H1 (cell line): ENCODE measurements around the gene PARD3. TPM values are rescaled to one million over a fixed set of nuclear protein-coding genes. Genes with fewer than 3 reads are reported as not detected.

Source experiments
- CTCF ChIA-PET: fragments of 300-600 bp; sonication (Branson Sonifier 250); formaldehyde crosslinking; loops from one replicate; lab custom pipeline; 2021; ENCODE audit not compliant: partially characterized antibody; lab: Charles Lee
- POLR2A ChIA-PET: fragments of 300-600 bp; sonication (Branson Sonifier 250); formaldehyde crosslinking; loops from one replicate; lab custom pipeline; 2021; ENCODE audit warnings: inconsistent platforms; ENCODE audit not compliant: partially characterized antibody; lab: Charles Lee
- DNase-seq, 2 experiments: peaks; one replicate each; pipeline versions ENCODE4 v3.0.0 to v3.0.0-alpha.2; 2010 to 2022; ENCODE audit warnings: low spot score in 2 of 2, low read depth in 1 of 2, mixed read lengths in 1 of 2
- FAIRE-seq: peaks from 2 replicates; lab custom pipeline; 2011; peaks lifted over from hg19 to GRCh38; lab: Jason Lieb, UNC
- H2AFZ ChIP-seq: 2 replicates; pipeline ENCODE4 v1.8.1; 2012; ENCODE audit warnings: low read length, inconsistent platforms
- H2AK5ac ChIP-seq: 2 replicates; pipeline ENCODE4 v1.6.1; 2013; ENCODE audit warnings: low read depth, low read length
- H2BK120ac ChIP-seq: replicated peaks from 2 replicates; pipeline ENCODE3; 2013; ENCODE audit warnings: low read depth, low read length, inconsistent platforms
- H2BK12ac ChIP-seq: 2 replicates; pipeline ENCODE4 v1.6.1; 2013; ENCODE audit warnings: low read depth, low read length
- H2BK15ac ChIP-seq: 2 replicates; pipeline ENCODE4 v1.6.1; 2013; ENCODE audit warnings: low read length
- H2BK20ac ChIP-seq: 2 replicates; pipeline ENCODE4 v1.6.1; 2013; ENCODE audit warnings: low read length
- H2BK5ac ChIP-seq: 2 replicates; pipeline ENCODE4 v1.6.1; 2013; ENCODE audit warnings: low read depth, low read length
- H3K14ac ChIP-seq: 2 replicates; pipeline ENCODE4 v1.6.1; 2013; ENCODE audit warnings: inconsistent platforms; ENCODE audit not compliant: insufficient read length
- H3K18ac ChIP-seq: 2 replicates; pipeline ENCODE4 v1.6.1; 2013; ENCODE audit warnings: low read length; ENCODE audit errors: extremely low read depth
- H3K23ac ChIP-seq: 2 replicates; pipeline ENCODE4 v1.6.1; 2013; ENCODE audit warnings: inconsistent platforms; ENCODE audit not compliant: insufficient read length
- H3K23me2 ChIP-seq: 2 replicates; pipeline ENCODE4 v1.6.1; 2013; ENCODE audit warnings: low read depth, low read length
- H3K27ac ChIP-seq: 2 replicates; pipeline ENCODE4 v1.6.1; 2011; ENCODE audit warnings: low read depth, low read length, inconsistent platforms
- H3K27me3 ChIP-seq, 4 experiments: replicated peaks in 1 of 4; 1 replicate in 1 of 4; 2 replicates in 3 of 4; pipeline versions ENCODE4 v1.6.1 to v1.8.1; 2011 to 2013; ENCODE audit warnings: low read length in 3 of 4, mild to moderate bottlenecking in 3 of 4, inconsistent platforms in 2 of 4, mixed read lengths in 2 of 4, moderate library complexity in 1 of 4; ENCODE audit not compliant: control insufficient read depth in 3 of 4, insufficient read depth in 3 of 4; ENCODE audit errors: extremely low read depth in 1 of 4
- H3K36me3 ChIP-seq, 4 experiments: 2 replicates each; pipeline versions ENCODE4 v1.6.1 to v1.8.1; 2011 to 2013; ENCODE audit warnings: mild to moderate bottlenecking in 4 of 4, low read length in 3 of 4, moderate library complexity in 2 of 4, control low read depth in 1 of 4, inconsistent platforms in 1 of 4; ENCODE audit not compliant: insufficient read depth in 4 of 4, control insufficient read depth in 2 of 4
- H3K4ac ChIP-seq: replicated peaks from 2 replicates; pipeline ENCODE3; 2013; ENCODE audit warnings: low read length, low read depth, mixed read lengths, inconsistent platforms; ENCODE audit not compliant: insufficient read length
- H3K4me1 ChIP-seq, 4 experiments: replicated peaks in 1 of 4; 1 replicate in 1 of 4; 2 replicates in 3 of 4; pipeline versions ENCODE4 v1.6.1 to v1.8.1; 2011 to 2013; ENCODE audit warnings: low read length in 3 of 4, inconsistent platforms in 2 of 4, mixed read lengths in 1 of 4; ENCODE audit not compliant: insufficient read depth in 4 of 4, control insufficient read depth in 3 of 4
- H3K4me2 ChIP-seq, 2 experiments: 2 replicates each; pipeline versions ENCODE4 v1.6.1 to v1.8.1; 2011 to 2013; ENCODE audit warnings: low read depth in 2 of 2, low read length in 2 of 2, control low read depth in 1 of 2, inconsistent platforms in 1 of 2, mild to moderate bottlenecking in 1 of 2; ENCODE audit not compliant: insufficient read depth in 1 of 2
- H3K4me3 ChIP-seq, 4 experiments: fragments of 200-600, 300-600 bp in 1 of 4; sonication (generic), shearing (Covaris generic), sonication (Bioruptor Twin) in 1 of 4; 2 replicates each; pipeline versions ENCODE4 v1.5.1 to v1.8.1; 2011 to 2016; ENCODE audit warnings: low read length in 4 of 4, low read depth in 3 of 4, control low read depth in 2 of 4, inconsistent platforms in 2 of 4, mild to moderate bottlenecking in 2 of 4, mixed read lengths in 1 of 4, moderate library complexity in 1 of 4; ENCODE audit not compliant: insufficient read depth in 2 of 4; ENCODE audit errors: extremely low read depth in 1 of 4
- H3K56ac ChIP-seq: replicated peaks from 2 replicates; pipeline ENCODE3; 2013; ENCODE audit warnings: low read depth, mild to moderate bottlenecking, mixed read lengths, low read length, inconsistent platforms; ENCODE audit not compliant: insufficient read length
- H3K79me1 ChIP-seq: 2 replicates; pipeline ENCODE4 v1.6.1; 2013; ENCODE audit warnings: low read depth, low read length, control low read depth
- H3K79me2 ChIP-seq, 2 experiments: 2 replicates each; pipeline versions ENCODE4 v1.6.1 to v1.8.1; 2012 to 2013; ENCODE audit warnings: low read length in 2 of 2, mild to moderate bottlenecking in 2 of 2, inconsistent platforms in 1 of 2; ENCODE audit not compliant: insufficient read depth in 2 of 2, control insufficient read depth in 1 of 2
- H3K9ac ChIP-seq, 4 experiments: replicated peaks in 1 of 4; 1 replicate in 1 of 4; 2 replicates in 3 of 4; pipeline versions ENCODE4 v1.6.1 to v1.8.1; 2011 to 2013; ENCODE audit warnings: low read depth in 3 of 4, low read length in 3 of 4, control low read depth in 2 of 4, mild to moderate bottlenecking in 2 of 4, moderate library complexity in 2 of 4, inconsistent platforms in 1 of 4; ENCODE audit errors: extremely low read depth in 1 of 4
- H3K9me3 ChIP-seq, 2 experiments: 2 replicates each; pipeline versions ENCODE4 v1.6.1 to v1.8.1; 2012 to 2013; ENCODE audit warnings: mild to moderate bottlenecking in 2 of 2, moderate library complexity in 2 of 2, control low read depth in 1 of 2, inconsistent platforms in 1 of 2, low read depth in 1 of 2, low read length in 1 of 2, mixed read lengths in 1 of 2; ENCODE audit not compliant: insufficient read depth in 2 of 2
- H4K20me1 ChIP-seq, 2 experiments: replicated peaks in 1 of 2; 2 replicates each; pipeline versions ENCODE3 to v1.8.1; 2011 to 2013; ENCODE audit warnings: inconsistent platforms in 2 of 2, low read length in 2 of 2, mild to moderate bottlenecking in 1 of 2; ENCODE audit not compliant: insufficient read depth in 2 of 2, control insufficient read depth in 1 of 2
- H4K5ac ChIP-seq: 2 replicates; pipeline ENCODE4 v1.6.1; 2013; ENCODE audit warnings: low read length, low read depth, mixed read lengths, inconsistent platforms; ENCODE audit not compliant: insufficient read length
- H4K8ac ChIP-seq: 2 replicates; pipeline ENCODE4 v1.8.0; 2013; ENCODE audit warnings: mild to moderate bottlenecking, moderate library complexity, low read length, inconsistent platforms; ENCODE audit not compliant: insufficient read depth; ENCODE audit errors: extremely low read depth
- H4K91ac ChIP-seq: replicated peaks from 2 replicates; pipeline ENCODE3; 2013; ENCODE audit warnings: low read length, mixed read lengths, inconsistent platforms; ENCODE audit not compliant: insufficient read length
- CBX8 ChIP-seq: fragments of 300-800, 300-1000 bp; sonication (generic); IDR thresholded peaks from 2 replicates; pipeline ENCODE4 v1.7.1; 2016; ENCODE audit warnings: low read depth, low read length, borderline replicate concordance
- CEBPB ChIP-seq: IDR thresholded peaks from 2 replicates; pipeline ENCODE4 v1.6.1; 2012; ENCODE audit warnings: low read depth, low read length
- GTF2F1 ChIP-seq: IDR thresholded peaks from 2 replicates; pipeline ENCODE4 v1.6.1; 2012; ENCODE audit warnings: low read depth, low read length, improper control_type of control experiment, borderline replicate concordance
- RAD21 ChIP-seq, 2 experiments: IDR thresholded peaks in 1 of 2; conservative IDR thresholded peaks in 1 of 2; 2 replicates each; pipeline ENCODE4 v1.6.1; 2011; ENCODE audit warnings: low read depth in 2 of 2, low read length in 2 of 2, improper control_type of control experiment in 1 of 2, inconsistent platforms in 1 of 2, mild to moderate bottlenecking in 1 of 2, moderate library complexity in 1 of 2
- RXRA ChIP-seq: IDR thresholded peaks from 2 replicates; pipeline ENCODE4 v1.6.1; 2011; ENCODE audit warnings: low read depth, mild to moderate bottlenecking, low read length, moderate library complexity; ENCODE audit not compliant: insufficient read depth
- SIN3A ChIP-seq, 2 experiments: IDR thresholded peaks in 1 of 2; conservative IDR thresholded peaks in 1 of 2; 2 replicates each; pipeline ENCODE4 v1.6.1; 2011 to 2012; ENCODE audit warnings: low read length in 2 of 2, improper control_type of control experiment in 1 of 2, low read depth in 1 of 2, mild to moderate bottlenecking in 1 of 2
- TAF7 ChIP-seq: optimal IDR thresholded peaks from 2 replicates; pipeline ENCODE3; 2011; ENCODE audit warnings: low read depth, mild to moderate bottlenecking, inconsistent platforms, low read length, moderate library complexity, borderline replicate concordance
- WGBS, 2 experiments: shearing (Covaris generic) in 1 of 2; methylation state at CpG; one replicate each; pipeline versions ENCODE4 v1.1.6 to v1.1.7; 2013 to 2015; ENCODE audit warnings: low lambda C conversion rate in 2 of 2, mixed read lengths in 2 of 2, inconsistent platforms in 1 of 2, low coverage in 1 of 2, missing lambda C conversion rate in 1 of 2; ENCODE audit not compliant: insufficient replicate concordance in 2 of 2, insufficient coverage in 1 of 2, insufficient read length in 1 of 2; ENCODE audit errors: extremely low coverage in 1 of 2, missing lambda C conversion rate in 1 of 2; 5-methylcytosine and 5-hydroxymethylcytosine counted together
- polyA plus RNA-seq, 7 experiments: library from polyadenylated mRNA; depleted of rRNA in 3 of 7; stranded (reverse) in 5 of 7; unstranded in 2 of 7; fragments of >200 nt in 5 of 7; fragments of 200-250 nt in 2 of 7; gene quantifications; 1 replicate in 5 of 7; 2 replicates in 1 of 7; 4 replicates in 1 of 7; pipeline versions ENCODE4 v1.2.1 to v1.2.3, GENCODE V29; 2011 to 2013; ENCODE audit warnings: missing spikeins in 2 of 7, mixed read lengths in 2 of 7
- total RNA-seq: library from RNA; stranded (reverse); fragmentation: NEBNext Ultra II Directional; extraction: Animal tissue kit (Norgen Biotek cat#: 25700); gene quantifications from 2 replicates; pipeline ENCODE4 v1.2.1, GENCODE V29; 2021

Gene PARD3
- total and polyA plus RNA-seq, 2 of the 8 experiments (the other 6 are each of a cell fraction or from before 2014, with no cell fraction given): 19.7 to 49.1 TPM

DNA sequence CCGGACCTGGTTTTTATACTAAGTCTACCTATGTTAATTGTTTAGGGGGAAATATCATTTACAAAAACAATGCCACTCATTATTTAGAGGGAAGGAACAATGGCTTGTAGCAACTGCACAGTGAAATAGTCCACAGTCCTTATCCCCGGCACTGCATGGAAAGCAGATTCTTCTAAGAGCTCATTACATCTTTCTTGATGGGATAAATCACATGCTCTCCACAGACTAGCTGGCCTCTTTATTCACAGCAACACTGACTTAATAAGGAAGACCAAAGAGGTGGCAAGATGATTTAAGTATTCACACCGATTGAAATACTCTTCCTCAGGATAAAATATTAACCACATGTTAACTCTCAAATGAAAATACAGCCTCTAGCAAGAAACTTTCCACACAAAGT is 349.4 kb downstream of the PARD3 start:
- Histone ChIP-seq H3K18ac (no peak overlapping the region), H4K20me1 (no peaks in the 10 kb centered on the region), H3K27ac (no peak overlapping the region), H2AK5ac (no peak overlapping the region), H2BK15ac (no peak overlapping the region), H4K5ac (no peak overlapping the region), H2BK120ac (no peak overlapping the region), H2BK12ac (no peak overlapping the region), H3K9ac (no peak overlapping the region), H3K4me3 (no peak overlapping the region), H3K79me1 (no peaks in the 10 kb centered on the region), H2BK5ac (no peak overlapping the region), H3K56ac (no peak overlapping the region), H3K4me1 (no peaks in the 10 kb centered on the region), H2AFZ (no peak overlapping the region), H3K14ac (no peak overlapping the region), H3K23me2 (no peaks in the 10 kb centered on the region; the same call in 1 of the 2 replicates), H3K27me3 (peaks cover 0 to 1% (median 0%) of the 10 kb centered on the region in 4 experiments; a peak in 1 of 7 replicates), H2BK20ac (no peak overlapping the region), H3K23ac (no peak overlapping the region), H3K36me3 (0 out of 8 replicates have a peak, but pooled peaks cover 0 to 2% (median 0%) of the 10 kb centered on the region in 4 experiments), H4K8ac (no peak overlapping the region), H3K79me2 (no peaks in the 10 kb centered on the region; a peak in 1 of 4 replicates), H3K9me3 (no peaks in the 10 kb centered on the region), H3K4me2 (no peak overlapping the region), H4K91ac (no peak overlapping the region), H3K4ac (no peak overlapping the region)
- ChIA-PET CTCF (interaction anchor here (0.6 kb wide), 1 partner anchor 20 kb away, joined by 3 read pairs; no protein-coding TSS in a partner anchor), POLR2A (no interaction called here)
- DNase-seq: no peak
- 85% methylated on average over 3 of the region's 3 CpGs; no CpG with 5 or more reads in 1 of the 2 experiments for WGBS, 2 experiments
- FAIRE-seq: no peak
- no peak for TF ChIP-seq CEBPB
- TF ChIP-seq GTF2F1: no peak
- TF ChIP-seq CBX8: no peak
- no peak for TF ChIP-seq TAF7
- TF ChIP-seq RXRA: no peak
- no peak for TF ChIP-seq SIN3A (conservative IDR thresholded peaks at IDR 0.05 in 1 of 2, IDR thresholded peaks at IDR 0.05 in 1 of 2; ENCODE audit: low read depth in 1 of 2, low read length in 2 of 2)
- no peak for TF ChIP-seq RAD21 (IDR thresholded peaks at IDR 0.05 in 1 of 2, conservative IDR thresholded peaks at IDR 0.05 in 1 of 2; ENCODE audit: low read depth in 2 of 2, low read length in 2 of 2)
